ENCODE measurements around the gene JADE2.

DNA sequence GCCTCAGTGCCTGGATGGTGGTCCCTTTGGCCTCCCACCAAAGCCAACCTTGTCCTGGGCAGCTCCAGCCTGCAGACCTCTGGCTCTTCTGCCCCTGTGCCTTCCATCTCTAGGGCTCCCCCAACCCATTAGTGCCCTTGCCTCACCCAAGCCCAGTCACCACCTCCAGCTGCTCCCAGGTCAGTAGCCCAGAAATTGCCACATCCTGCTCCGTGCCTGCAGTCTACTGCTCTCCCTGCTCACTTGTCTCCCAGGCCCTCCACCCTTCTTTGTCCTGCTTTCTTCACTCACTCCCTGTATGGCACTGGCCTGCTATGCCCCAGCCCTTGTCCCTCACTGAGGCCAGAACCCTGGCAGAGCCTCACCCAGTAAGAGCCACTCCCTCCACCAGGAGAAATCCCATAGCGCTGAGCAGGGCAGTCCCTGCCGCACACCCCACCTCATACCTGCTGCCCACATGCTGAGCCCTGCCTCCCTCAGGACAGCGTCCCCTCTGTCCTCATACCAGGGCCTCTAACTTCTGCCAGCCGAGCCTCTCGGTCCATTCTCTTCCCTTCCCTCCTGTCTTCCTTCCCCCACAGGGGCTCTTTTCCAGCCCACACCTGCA lies 44.4 kb downstream of the JADE2 start:
- TF ChIP-seq, protein P1, sequence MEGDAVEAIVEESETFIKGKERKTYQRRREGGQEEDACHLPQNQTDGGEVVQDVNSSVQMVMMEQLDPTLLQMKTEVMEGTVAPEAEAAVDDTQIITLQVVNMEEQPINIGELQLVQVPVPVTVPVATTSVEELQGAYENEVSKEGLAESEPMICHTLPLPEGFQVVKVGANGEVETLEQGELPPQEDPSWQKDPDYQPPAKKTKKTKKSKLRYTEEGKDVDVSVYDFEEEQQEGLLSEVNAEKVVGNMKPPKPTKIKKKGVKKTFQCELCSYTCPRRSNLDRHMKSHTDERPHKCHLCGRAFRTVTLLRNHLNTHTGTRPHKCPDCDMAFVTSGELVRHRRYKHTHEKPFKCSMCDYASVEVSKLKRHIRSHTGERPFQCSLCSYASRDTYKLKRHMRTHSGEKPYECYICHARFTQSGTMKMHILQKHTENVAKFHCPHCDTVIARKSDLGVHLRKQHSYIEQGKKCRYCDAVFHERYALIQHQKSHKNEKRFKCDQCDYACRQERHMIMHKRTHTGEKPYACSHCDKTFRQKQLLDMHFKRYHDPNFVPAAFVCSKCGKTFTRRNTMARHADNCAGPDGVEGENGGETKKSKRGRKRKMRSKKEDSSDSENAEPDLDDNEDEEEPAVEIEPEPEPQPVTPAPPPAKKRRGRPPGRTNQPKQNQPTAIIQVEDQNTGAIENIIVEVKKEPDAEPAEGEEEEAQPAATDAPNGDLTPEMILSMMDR (IDR thresholded peaks at IDR 0.05): no peak
- no peak for TF ChIP-seq EP300 (IDR thresholded peaks at IDR 0.05)
- no peak for TF ChIP-seq POLR2A (IDR thresholded peaks at IDR 0.05)

All from gastroesophageal sphincter (tissue), 3 donors.